Body of pancreas (tissue), 4 donors: Measurements from ENCODE around the gene TPD52L2.

Source experiments
- CTCF ChIP-seq, 7 experiments: fragments of 450-650 bp in 4 of 7; fragments of 200-600 bp in 3 of 7; sonication (generic) in 3 of 7; IDR thresholded peaks; one replicate each; pipeline ENCODE4 v1.5.1; 2016 to 2019; ENCODE audit warnings: antibody characterized with exemption in 7 of 7
- POLR2A ChIP-seq, 3 donors: fragments of 450-650 bp; IDR thresholded peaks; one replicate each; pipeline ENCODE4 v1.6.1; 2016; ENCODE audit warnings: antibody characterized with exemption in 3 of 3, mild to moderate bottlenecking in 2 of 3

GRCh38 chr20:63826753-63827152 lies 38.3 kb upstream of the TPD52L2 start:
- TF ChIP-seq CTCF (IDR thresholded peaks at IDR 0.05) = no peak
- no peak for TF ChIP-seq POLR2A (IDR thresholded peaks at IDR 0.05)
